HepG2 (cell line): ENCODE measurements around the gene CCDC80. TPM values are rescaled to one million over a fixed set of nuclear protein-coding genes. Genes with fewer than 3 reads are reported as not detected.

ENCODE experiments used
- AKAP8 ChIP-seq: sonication (generic); formaldehyde crosslinking; IDR thresholded peaks from 2 replicates; pipeline ENCODE4 v1.5.1; 2020; ENCODE audit warnings: mild to moderate bottlenecking, missing genetic modification reagents
- ATRX ChIP-seq: sonication (generic); formaldehyde crosslinking; IDR thresholded peaks from 2 replicates; pipeline ENCODE4 v1.4.0; 2020; ENCODE audit warnings: missing genetic modification reagents, borderline replicate concordance
- CBX5 ChIP-seq: sonication (generic); formaldehyde crosslinking; IDR thresholded peaks from 2 replicates; pipeline ENCODE4 v1.4.0; 2020; ENCODE audit warnings: missing genetic modification reagents, borderline replicate concordance
- ELF1 ChIP-seq: sonication (generic); formaldehyde crosslinking; IDR thresholded peaks from 2 replicates; pipeline ENCODE4 v1.4.0; 2020; ENCODE audit warnings: missing genetic modification reagents
- HOXD1 ChIP-seq: sonication (generic); formaldehyde crosslinking; IDR thresholded peaks from 2 replicates; pipeline ENCODE4 v1.5.0; 2020; ENCODE audit warnings: missing genetic modification reagents
- TCF7L2 ChIP-seq: IDR thresholded peaks from 2 replicates; pipeline ENCODE4 v1.6.1; 2011; ENCODE audit warnings: mild to moderate bottlenecking, low read depth, low read length, moderate library complexity
- ZBTB20 ChIP-seq: sonication (generic); formaldehyde crosslinking; IDR thresholded peaks from 2 replicates; pipeline ENCODE4 v1.8.1; 2023; ENCODE audit warnings: missing genetic modification reagents, low read depth, mild to moderate bottlenecking, borderline replicate concordance
- ZNF891 ChIP-seq: sonication (generic); formaldehyde crosslinking; IDR thresholded peaks from 2 replicates; pipeline ENCODE4 v1.5.0; 2020; ENCODE audit warnings: mild to moderate bottlenecking, missing genetic modification reagents
- ZSCAN31 ChIP-seq: sonication (generic); formaldehyde crosslinking; IDR thresholded peaks from 2 replicates; pipeline ENCODE4 v1.5.0; 2020; ENCODE audit warnings: low read depth, mild to moderate bottlenecking, missing genetic modification reagents
- polyA plus RNA-seq, 8 experiments: library from polyadenylated mRNA; depleted of rRNA in 3 of 8; stranded (reverse) in 7 of 8; unstranded in 1 of 8; fragments of >200 nt; fragmentation: Illumina TruSeq in 4 of 8; extraction: Trizol in 4 of 8; gene quantifications; 2 replicates each; pipeline versions ENCODE4 v1.2.1 to v1.2.3, GENCODE V29; 2011 to 2016; ENCODE audit warnings: low read depth in 4 of 8, missing spikeins in 1 of 8, mixed read lengths in 1 of 8; ENCODE audit not compliant: insufficient read depth in 1 of 8
- total RNA-seq, 5 experiments: library from RNA; depleted of rRNA; stranded (reverse); fragments of >200 nt; fragmentation: Illumina TruSeq; extraction: Trizol; gene quantifications; 2 replicates each; pipeline ENCODE4 v1.2.3, GENCODE V29; 2016; ENCODE audit warnings: low read depth in 1 of 5
- TF ChIP-seq, protein P1 (sequence below): sonication (generic); formaldehyde crosslinking; IDR thresholded peaks from 2 replicates; pipeline ENCODE4 v1.4.0; 2020; ENCODE audit warnings: missing genetic modification reagents, borderline replicate concordance
- TF ChIP-seq, protein P2 (sequence below): sonication (generic); formaldehyde crosslinking; IDR thresholded peaks from 2 replicates; pipeline ENCODE4 v1.5.0; 2020; ENCODE audit warnings: missing genetic modification reagents
- TF ChIP-seq, protein P3 (sequence below), 2 experiments: fragments of 450-650 bp in 1 of 2; sonication (generic) in 1 of 2; formaldehyde crosslinking; IDR thresholded peaks; 2 replicates each; pipeline versions ENCODE4 v1.5.0 to v1.8.0; 2020 to 2022; ENCODE audit warnings: mild to moderate bottlenecking in 1 of 2, missing genetic modification reagents in 1 of 2

CCDC80 gene
- total and polyA plus RNA-seq, 2 of the 13 experiments (the other 11 are each of a cell fraction or from before 2014, with no cell fraction given) = not detected

DNA sequence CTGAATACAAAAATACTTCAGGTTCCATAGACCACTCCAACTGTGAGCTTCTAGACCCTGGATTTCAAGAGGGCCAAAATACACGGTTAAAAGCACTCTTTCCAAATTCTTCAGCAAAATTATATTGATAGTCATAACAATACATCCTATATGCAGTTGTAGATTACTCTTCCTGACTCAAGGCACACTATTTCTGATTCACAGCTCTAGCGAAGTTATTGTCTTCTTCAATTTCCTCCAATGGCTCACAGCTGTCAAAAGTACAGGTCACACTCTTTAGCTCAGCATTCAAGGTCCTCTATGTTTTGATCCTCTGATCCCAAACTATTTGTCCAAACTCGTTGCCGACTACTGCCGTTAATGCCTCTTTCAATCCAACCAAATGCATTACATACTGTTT lies 13.5 kb upstream of the CCDC80 start (continued):
- TF ChIP-seq, protein P1, sequence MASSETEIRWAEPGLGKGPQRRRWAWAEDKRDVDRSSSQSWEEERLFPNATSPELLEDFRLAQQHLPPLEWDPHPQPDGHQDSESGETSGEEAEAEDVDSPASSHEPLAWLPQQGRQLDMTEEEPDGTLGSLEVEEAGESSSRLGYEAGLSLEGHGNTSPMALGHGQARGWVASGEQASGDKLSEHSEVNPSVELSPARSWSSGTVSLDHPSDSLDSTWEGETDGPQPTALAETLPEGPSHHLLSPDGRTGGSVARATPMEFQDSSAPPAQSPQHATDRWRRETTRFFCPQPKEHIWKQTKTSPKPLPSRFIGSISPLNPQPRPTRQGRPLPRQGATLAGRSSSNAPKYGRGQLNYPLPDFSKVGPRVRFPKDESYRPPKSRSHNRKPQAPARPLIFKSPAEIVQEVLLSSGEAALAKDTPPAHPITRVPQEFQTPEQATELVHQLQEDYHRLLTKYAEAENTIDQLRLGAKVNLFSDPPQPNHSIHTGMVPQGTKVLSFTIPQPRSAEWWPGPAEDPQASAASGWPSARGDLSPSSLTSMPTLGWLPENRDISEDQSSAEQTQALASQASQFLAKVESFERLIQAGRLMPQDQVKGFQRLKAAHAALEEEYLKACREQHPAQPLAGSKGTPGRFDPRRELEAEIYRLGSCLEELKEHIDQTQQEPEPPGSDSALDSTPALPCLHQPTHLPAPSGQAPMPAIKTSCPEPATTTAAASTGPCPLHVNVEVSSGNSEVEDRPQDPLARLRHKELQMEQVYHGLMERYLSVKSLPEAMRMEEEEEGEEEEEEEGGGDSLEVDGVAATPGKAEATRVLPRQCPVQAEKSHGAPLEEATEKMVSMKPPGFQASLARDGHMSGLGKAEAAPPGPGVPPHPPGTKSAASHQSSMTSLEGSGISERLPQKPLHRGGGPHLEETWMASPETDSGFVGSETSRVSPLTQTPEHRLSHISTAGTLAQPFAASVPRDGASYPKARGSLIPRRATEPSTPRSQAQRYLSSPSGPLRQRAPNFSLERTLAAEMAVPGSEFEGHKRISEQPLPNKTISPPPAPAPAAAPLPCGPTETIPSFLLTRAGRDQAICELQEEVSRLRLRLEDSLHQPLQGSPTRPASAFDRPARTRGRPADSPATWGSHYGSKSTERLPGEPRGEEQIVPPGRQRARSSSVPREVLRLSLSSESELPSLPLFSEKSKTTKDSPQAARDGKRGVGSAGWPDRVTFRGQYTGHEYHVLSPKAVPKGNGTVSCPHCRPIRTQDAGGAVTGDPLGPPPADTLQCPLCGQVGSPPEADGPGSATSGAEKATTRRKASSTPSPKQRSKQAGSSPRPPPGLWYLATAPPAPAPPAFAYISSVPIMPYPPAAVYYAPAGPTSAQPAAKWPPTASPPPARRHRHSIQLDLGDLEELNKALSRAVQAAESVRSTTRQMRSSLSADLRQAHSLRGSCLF = no peak
- TF ChIP-seq ZSCAN31 (CRISPR knock-in tag) (no peak), HOXD1 (CRISPR knock-in tag) (no peak), ELF1 (CRISPR knock-in tag) (no peak), ZBTB20 (CRISPR knock-in tag) (no peak), ATRX (CRISPR knock-in tag) (no peak), AKAP8 (CRISPR knock-in tag) (no peak), ZNF891 (no peak), TCF7L2 (no peak), CBX5 (CRISPR knock-in tag) (no peak)
- TF ChIP-seq, protein P2, sequence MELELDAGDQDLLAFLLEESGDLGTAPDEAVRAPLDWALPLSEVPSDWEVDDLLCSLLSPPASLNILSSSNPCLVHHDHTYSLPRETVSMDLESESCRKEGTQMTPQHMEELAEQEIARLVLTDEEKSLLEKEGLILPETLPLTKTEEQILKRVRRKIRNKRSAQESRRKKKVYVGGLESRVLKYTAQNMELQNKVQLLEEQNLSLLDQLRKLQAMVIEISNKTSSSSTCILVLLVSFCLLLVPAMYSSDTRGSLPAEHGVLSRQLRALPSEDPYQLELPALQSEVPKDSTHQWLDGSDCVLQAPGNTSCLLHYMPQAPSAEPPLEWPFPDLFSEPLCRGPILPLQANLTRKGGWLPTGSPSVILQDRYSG (CRISPR knock-in tag) = no peak
- TF ChIP-seq, protein P3, sequence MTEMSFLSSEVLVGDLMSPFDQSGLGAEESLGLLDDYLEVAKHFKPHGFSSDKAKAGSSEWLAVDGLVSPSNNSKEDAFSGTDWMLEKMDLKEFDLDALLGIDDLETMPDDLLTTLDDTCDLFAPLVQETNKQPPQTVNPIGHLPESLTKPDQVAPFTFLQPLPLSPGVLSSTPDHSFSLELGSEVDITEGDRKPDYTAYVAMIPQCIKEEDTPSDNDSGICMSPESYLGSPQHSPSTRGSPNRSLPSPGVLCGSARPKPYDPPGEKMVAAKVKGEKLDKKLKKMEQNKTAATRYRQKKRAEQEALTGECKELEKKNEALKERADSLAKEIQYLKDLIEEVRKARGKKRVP (CRISPR knock-in tag; IDR thresholded peaks at IDR 0.05) = no peak
